Caco-2 (cell line): ENCODE results near the gene TAF9. TPM values are rescaled to one million over a fixed set of nuclear protein-coding genes. Genes with fewer than 3 reads are reported as not detected.

Source experiments
- BruUV-seq: library from RNA; stranded (reverse); fragments of 400-500 nt; replicated peaks from 2 replicates; lab custom pipeline; 2021; lab: Mats Ljungman, UMichigan
- CTCF ChIA-PET: fragments of 300-600 bp; sonication (Branson Sonifier 250); formaldehyde crosslinking; loops from one replicate; lab custom pipeline; 2022; ENCODE audit warnings: antibody characterized with exemption; lab: Charles Lee
- POLR2A ChIA-PET: fragments of 300-600 bp; sonication (Branson Sonifier 250); formaldehyde crosslinking; loops from one replicate; lab custom pipeline; 2022; ENCODE audit warnings: antibody characterized with exemption; lab: Charles Lee
- DNase-seq, 2 experiments: peaks; one replicate each; pipeline versions ENCODE4 v3.0.0 to v3.0.0-alpha.2; 2020 to 2022
- H3K27me3 ChIP-seq: replicated peaks from 2 replicates; pipeline ENCODE4 v1.6.0; 2011; ENCODE audit warnings: low read length; ENCODE audit not compliant: control insufficient read depth, insufficient read depth
- H3K36me3 ChIP-seq: 2 replicates; pipeline ENCODE4 v1.5.1; 2011; ENCODE audit warnings: low read length; ENCODE audit not compliant: control insufficient read depth, insufficient read depth
- H3K4me1 ChIP-seq: fragments of 250-450 bp; sonication (Bioruptor Pico); 2 replicates; pipeline ENCODE4 v1.5.1; 2020; ENCODE audit warnings: mild to moderate bottlenecking
- H3K4me3 ChIP-seq: 2 replicates; pipeline ENCODE4 v1.5.1; 2011; ENCODE audit warnings: low read depth, mild to moderate bottlenecking, control low read depth, low read length
- H3K9me3 ChIP-seq: fragments of 250-450 bp; sonication (Bioruptor Pico); 2 replicates; pipeline ENCODE4 v1.5.1; 2020; ENCODE audit warnings: mild to moderate bottlenecking, moderate library complexity
- H3K27ac Mint-ChIP-seq: one replicate; pipeline ENCODE4 v1.8.0; 2022; ENCODE audit warnings: mixed read lengths; ENCODE audit not compliant: unreplicated experiment
- H3K27me3 Mint-ChIP-seq: one replicate; pipeline ENCODE4 v1.8.0; 2022; ENCODE audit warnings: mixed read lengths; ENCODE audit not compliant: insufficient read depth, unreplicated experiment
- H3K36me3 Mint-ChIP-seq: one replicate; pipeline ENCODE4 v1.8.0; 2022; ENCODE audit warnings: mild to moderate bottlenecking, mixed read lengths; ENCODE audit not compliant: insufficient read depth, unreplicated experiment
- H3K4me1 Mint-ChIP-seq: one replicate; pipeline ENCODE4 v1.8.0; 2022; ENCODE audit warnings: low read depth, mixed read lengths; ENCODE audit not compliant: unreplicated experiment
- H3K4me3 Mint-ChIP-seq: one replicate; pipeline ENCODE4 v1.8.0; 2022; ENCODE audit warnings: mild to moderate bottlenecking, moderate library complexity, mixed read lengths; ENCODE audit not compliant: unreplicated experiment
- H3K9me3 Mint-ChIP-seq: one replicate; pipeline ENCODE4 v1.8.0; 2022; ENCODE audit warnings: mixed read lengths; ENCODE audit not compliant: unreplicated experiment
- CTCF ChIP-seq, 2 experiments: fragments of 200-600 bp in 1 of 2; IDR thresholded peaks; 1 replicate in 1 of 2; 2 replicates in 1 of 2; pipeline versions ENCODE4 v1.5.1 to v1.8.0; 2011 to 2022; ENCODE audit warnings: antibody characterized with exemption in 1 of 2, control low read depth in 1 of 2, inconsistent platforms in 1 of 2, low read depth in 1 of 2, low read length in 1 of 2, mild to moderate bottlenecking in 1 of 2, moderate library complexity in 1 of 2; ENCODE audit not compliant: insufficient read depth in 1 of 2, severe bottlenecking in 1 of 2, unreplicated experiment in 1 of 2
- intact Hi-C: fragments of 100-400 bp; cut with micrococcal nuclease; formaldehyde crosslinking; loops from one replicate; pipeline ENCODE4 v1.10.0; 2022; ENCODE audit not compliant: unreplicated experiment
- total RNA-seq: library from RNA; stranded (reverse); gene quantifications from 2 replicates; pipeline ENCODE4 v1.2.3, GENCODE V29; 2022

The TAF9 gene
- total RNA-seq, 1 experiment from 2014 or later: 101 TPM

GRCh38 chr5:69350664-69351063 lies 18.7 kb downstream of the TAF9 start:
- no peak overlapping the region for H3K4me3 ChIP-seq
- Mint-ChIP-seq H3K36me3 (peaks cover 51% of the 10 kb centered on the region), H3K9me3 (no peaks in the 10 kb centered on the region), H3K27ac (no peak overlapping the region), H3K27me3 (no peaks in the 10 kb centered on the region), H3K4me1 (no peaks in the 10 kb centered on the region), H3K4me3 (no peak overlapping the region)
- no peaks in the 10 kb centered on the region for H3K9me3 ChIP-seq
- no peaks in the 10 kb centered on the region for H3K4me1 ChIP-seq
- no peak for DNase-seq
- ChIA-PET POLR2A (no interaction called here), CTCF (no interaction called here)
- intact Hi-C loops: no loop called here
- TF ChIP-seq CTCF (IDR thresholded peaks at IDR 0.05; ENCODE audit: insufficient read depth in 1 of 2, low read depth in 1 of 2, low read length in 1 of 2, severe bottlenecking in 1 of 2, unreplicated experiment in 1 of 2): no peak
- H3K36me3 ChIP-seq: 0 out of 2 replicates have a peak, but pooled peaks cover 1% of the 10 kb centered on the region
- BruUV-seq: no TSS peak
- no peaks in the 10 kb centered on the region for H3K27me3 ChIP-seq

GRCh38 chr5:69343083-69343482 lies 26.2 kb downstream of the TAF9 start:
- Mint-ChIP-seq H3K36me3 (peaks cover 5% of the 10 kb centered on the region), H3K27ac (no peak overlapping the region), H3K4me3 (no peak overlapping the region), H3K4me1 (no peaks in the 10 kb centered on the region), H3K27me3 (no peaks in the 10 kb centered on the region), H3K9me3 (no peaks in the 10 kb centered on the region)
- intact Hi-C loops: no loop called here
- Histone ChIP-seq H3K4me3 (no peak overlapping the region), H3K27me3 (no peaks in the 10 kb centered on the region), H3K9me3 (no peaks in the 10 kb centered on the region), H3K4me1 (no peaks in the 10 kb centered on the region), H3K36me3 (no peaks in the 10 kb centered on the region)
- ChIA-PET POLR2A (interaction anchor here (0.6 kb wide), 1 partner anchor 53 kb away, joined by 3 read pairs; no protein-coding TSS in a partner anchor), CTCF (interaction anchor here (1.1 kb wide), 1 partner anchor 9 kb away, joined by 5 read pairs; no protein-coding TSS in a partner anchor)
- TF ChIP-seq CTCF (IDR thresholded peaks at IDR 0.05; ENCODE audit: insufficient read depth in 1 of 2, low read depth in 1 of 2, low read length in 1 of 2, severe bottlenecking in 1 of 2, unreplicated experiment in 1 of 2): no peak
- no TSS peak for BruUV-seq
- no peak for DNase-seq

GRCh38 chr5:69341520-69342161 lies 27.7 kb downstream of the TAF9 start:
- intact Hi-C loops: no loop called here
- Histone ChIP-seq H3K4me1 (no peaks in the 10 kb centered on the region), H3K9me3 (no peaks in the 10 kb centered on the region), H3K36me3 (no peaks in the 10 kb centered on the region), H3K27me3 (no peaks in the 10 kb centered on the region), H3K4me3 (no peak overlapping the region)
- no peaks in the 10 kb centered on the region for H3K4me1 Mint-ChIP-seq
- no peak for TF ChIP-seq CTCF (IDR thresholded peaks at IDR 0.05; ENCODE audit: insufficient read depth in 1 of 2, low read depth in 1 of 2, low read length in 1 of 2, severe bottlenecking in 1 of 2, unreplicated experiment in 1 of 2)
- POLR2A ChIA-PET: no interaction called here
- no peaks in the 10 kb centered on the region for H3K27me3 Mint-ChIP-seq
- no TSS peak for BruUV-seq
- CTCF ChIA-PET: no interaction called here
- H3K36me3 Mint-ChIP-seq: peaks cover 5% of the 10 kb centered on the region
- DNase-seq: no peak
- H3K9me3 Mint-ChIP-seq: no peaks in the 10 kb centered on the region
- H3K4me3 Mint-ChIP-seq: no peak overlapping the region
- H3K27ac Mint-ChIP-seq: no peak overlapping the region
